Tibial nerve (tissue), 3 donors: Measurements from ENCODE around the gene ITIH4.

Experiments used
- POLR2A ChIP-seq, 2 donors: fragments of 450-650 bp; IDR thresholded peaks; one replicate each; pipeline ENCODE4 v1.6.1; 2017; ENCODE audit warnings: antibody characterized with exemption in 2 of 2, mild to moderate bottlenecking in 2 of 2, moderate library complexity in 2 of 2
- TF ChIP-seq, protein P1 (sequence below), 5 experiments: fragments of 200-600 bp in 3 of 5; fragments of 450-650 bp in 2 of 5; sonication (generic) in 3 of 5; IDR thresholded peaks; one replicate each; pipeline ENCODE4 v1.5.1; 2016 to 2019; ENCODE audit warnings: antibody characterized with exemption in 5 of 5, mild to moderate bottlenecking in 3 of 5, moderate library complexity in 2 of 5

DNA sequence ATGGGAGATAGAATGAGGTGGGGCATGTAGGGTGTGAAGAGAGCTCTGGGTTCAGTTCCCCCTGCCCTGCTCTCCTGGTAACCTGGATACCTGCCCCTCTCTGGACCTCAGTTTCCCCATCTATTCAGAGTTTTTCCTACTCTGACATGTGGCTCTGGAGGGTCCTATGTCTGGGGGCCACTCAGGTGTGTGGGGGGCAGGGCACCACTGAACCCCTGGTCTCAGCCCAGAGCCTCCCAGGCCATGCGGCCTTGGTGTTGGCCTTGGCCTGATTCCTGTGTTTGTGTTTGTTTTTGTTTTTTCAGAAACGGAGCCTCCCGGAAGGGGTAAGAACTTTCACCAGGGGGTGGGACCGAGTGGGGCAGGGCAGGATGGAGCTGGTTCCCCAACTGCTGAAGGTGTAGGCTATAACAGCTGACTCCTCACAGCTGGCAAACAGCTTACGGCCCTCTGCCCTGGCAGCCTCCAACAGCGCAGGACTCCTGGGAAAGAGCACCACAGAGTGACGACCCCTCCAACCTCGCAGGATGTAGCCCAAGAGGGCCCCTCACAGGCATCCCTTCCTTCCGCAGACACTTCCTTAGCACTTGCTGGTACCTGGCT, 35.1 kb downstream of the ITIH4 start:
- TF ChIP-seq, protein P1, sequence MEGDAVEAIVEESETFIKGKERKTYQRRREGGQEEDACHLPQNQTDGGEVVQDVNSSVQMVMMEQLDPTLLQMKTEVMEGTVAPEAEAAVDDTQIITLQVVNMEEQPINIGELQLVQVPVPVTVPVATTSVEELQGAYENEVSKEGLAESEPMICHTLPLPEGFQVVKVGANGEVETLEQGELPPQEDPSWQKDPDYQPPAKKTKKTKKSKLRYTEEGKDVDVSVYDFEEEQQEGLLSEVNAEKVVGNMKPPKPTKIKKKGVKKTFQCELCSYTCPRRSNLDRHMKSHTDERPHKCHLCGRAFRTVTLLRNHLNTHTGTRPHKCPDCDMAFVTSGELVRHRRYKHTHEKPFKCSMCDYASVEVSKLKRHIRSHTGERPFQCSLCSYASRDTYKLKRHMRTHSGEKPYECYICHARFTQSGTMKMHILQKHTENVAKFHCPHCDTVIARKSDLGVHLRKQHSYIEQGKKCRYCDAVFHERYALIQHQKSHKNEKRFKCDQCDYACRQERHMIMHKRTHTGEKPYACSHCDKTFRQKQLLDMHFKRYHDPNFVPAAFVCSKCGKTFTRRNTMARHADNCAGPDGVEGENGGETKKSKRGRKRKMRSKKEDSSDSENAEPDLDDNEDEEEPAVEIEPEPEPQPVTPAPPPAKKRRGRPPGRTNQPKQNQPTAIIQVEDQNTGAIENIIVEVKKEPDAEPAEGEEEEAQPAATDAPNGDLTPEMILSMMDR (IDR thresholded peaks at IDR 0.05) = no peak
- no peak for TF ChIP-seq POLR2A (IDR thresholded peaks at IDR 0.05)
